ENCODE measurements around the gene PIAS4.

PIAS4 gene

GRCh38 chr19:4023600-4024398 is 16.3 kb downstream of the PIAS4 start:
- POLR2A ChIA-PET = no interaction called here
- CTCF ChIA-PET = interaction anchor here (0.9 kb wide), 1 partner anchor 116 kb away, joined by 4 read pairs; no protein-coding TSS in a partner anchor
- no peak for DNase-seq (ENCODE audit: extremely low spot score)
- TF ChIP-seq CTCF (IDR thresholded peaks at IDR 0.05; ENCODE audit: control extremely low read depth, extremely low read depth, low read depth, missing control alignments) = no peak

GRCh38 chr19:4025317-4025716 is 17.8 kb downstream of the PIAS4 start:
- DNase-seq (ENCODE audit: extremely low spot score) = no peak
- CTCF ChIA-PET = no interaction called here
- POLR2A ChIA-PET = no interaction called here
- no peak for TF ChIP-seq CTCF (IDR thresholded peaks at IDR 0.05; ENCODE audit: control extremely low read depth, extremely low read depth, low read depth, missing control alignments)

- ChIA-PET POLR2A (no interaction called here), CTCF (interaction anchor here (1.3 kb wide), 1 partner anchor 113 kb away, joined by 4 read pairs; no protein-coding TSS in a partner anchor)
- no peak for DNase-seq (ENCODE audit: extremely low spot score)
- no peak for TF ChIP-seq CTCF (IDR thresholded peaks at IDR 0.05; ENCODE audit: control extremely low read depth, extremely low read depth, low read depth, missing control alignments)
Observed at GRCh38 chr19:4027146-4027545, 19.6 kb downstream of the PIAS4 start.

- ChIA-PET POLR2A (no interaction called here), CTCF (no interaction called here)
- no peak for DNase-seq (ENCODE audit: extremely low spot score)
- TF ChIP-seq CTCF (IDR thresholded peaks at IDR 0.05; ENCODE audit: control extremely low read depth, extremely low read depth, low read depth, missing control alignments) = no peak
Observed at GRCh38 chr19:4028334-4029246, 21.1 kb downstream of the PIAS4 start.

GRCh38 chr19:4029247-4029614 is 21.7 kb downstream of the PIAS4 start:
- CTCF ChIA-PET = no interaction called here
- DNase-seq (ENCODE audit: extremely low spot score) = no peak
- POLR2A ChIA-PET = interaction anchor here (0.6 kb wide), 1 partner anchor 187 kb away, joined by 4 read pairs; no protein-coding TSS in a partner anchor
- no peak for TF ChIP-seq CTCF (IDR thresholded peaks at IDR 0.05; ENCODE audit: control extremely low read depth, extremely low read depth, low read depth, missing control alignments)

GRCh38 chr19:4030552-4030951 is 23.0 kb downstream of the PIAS4 start:
- CTCF ChIA-PET = no interaction called here
- no peak for DNase-seq (ENCODE audit: extremely low spot score)
- POLR2A ChIA-PET = no interaction called here
- TF ChIP-seq CTCF (IDR thresholded peaks at IDR 0.05; ENCODE audit: control extremely low read depth, extremely low read depth, low read depth, missing control alignments) = no peak

Data from GM10248 (cell line).